Mucosa of gallbladder (tissue), 1 donor: ENCODE data around the gene TP53. TPM values are rescaled to one million over a fixed set of nuclear protein-coding genes. Genes with fewer than 3 reads are reported as not detected.

ENCODE experiments used
- DNase-seq: peaks from one replicate; pipeline ENCODE4 v3.0.0-alpha.2; 2020; ENCODE audit warnings: low spot score
- total RNA-seq: library from RNA; stranded (reverse); gene quantifications from one replicate; pipeline ENCODE4 v1.2.1, GENCODE V29; 2021
- donor health status: DM: no; HTN: no; CAD: no.

Gene TP53
- total RNA-seq, 1 donor from 2014 or later = 48.7 TPM

DNA sequence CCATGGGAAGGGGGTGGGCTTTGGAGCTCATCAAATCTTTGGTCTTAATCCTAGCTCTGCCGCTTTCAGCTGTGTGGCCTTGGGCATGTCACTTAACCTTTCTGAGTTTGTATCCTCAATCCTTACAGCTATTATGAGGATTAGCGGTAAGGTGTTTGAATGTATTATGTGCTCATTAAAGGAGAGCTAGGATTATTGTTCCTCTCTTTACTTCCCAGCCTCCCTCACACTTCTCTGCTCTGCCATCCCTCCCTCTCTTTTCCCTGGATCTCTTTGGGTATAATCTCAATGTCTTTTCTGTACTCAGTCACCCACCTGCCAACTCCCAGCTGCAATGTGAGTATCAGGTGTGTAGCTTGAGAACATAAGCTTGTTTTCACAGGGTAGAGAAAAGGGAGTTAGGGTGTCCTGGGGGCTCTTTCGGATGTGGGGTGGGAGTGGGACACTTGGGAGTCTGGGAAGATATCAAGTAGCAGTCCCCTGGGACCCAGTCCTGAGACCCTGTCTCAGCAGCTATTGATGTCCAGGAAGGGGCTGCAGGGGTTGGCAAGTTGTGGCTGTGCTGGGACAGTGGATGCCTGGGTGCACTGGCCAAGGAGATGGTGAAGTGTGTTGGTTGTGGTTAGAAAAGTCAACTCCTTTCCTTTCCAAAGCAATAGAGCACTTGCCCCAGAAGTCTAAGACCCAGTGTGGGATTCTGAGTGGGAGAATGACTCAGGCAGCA lies 19.5 kb upstream of the TP53 start:
- DNase-seq = no peak

DNA sequence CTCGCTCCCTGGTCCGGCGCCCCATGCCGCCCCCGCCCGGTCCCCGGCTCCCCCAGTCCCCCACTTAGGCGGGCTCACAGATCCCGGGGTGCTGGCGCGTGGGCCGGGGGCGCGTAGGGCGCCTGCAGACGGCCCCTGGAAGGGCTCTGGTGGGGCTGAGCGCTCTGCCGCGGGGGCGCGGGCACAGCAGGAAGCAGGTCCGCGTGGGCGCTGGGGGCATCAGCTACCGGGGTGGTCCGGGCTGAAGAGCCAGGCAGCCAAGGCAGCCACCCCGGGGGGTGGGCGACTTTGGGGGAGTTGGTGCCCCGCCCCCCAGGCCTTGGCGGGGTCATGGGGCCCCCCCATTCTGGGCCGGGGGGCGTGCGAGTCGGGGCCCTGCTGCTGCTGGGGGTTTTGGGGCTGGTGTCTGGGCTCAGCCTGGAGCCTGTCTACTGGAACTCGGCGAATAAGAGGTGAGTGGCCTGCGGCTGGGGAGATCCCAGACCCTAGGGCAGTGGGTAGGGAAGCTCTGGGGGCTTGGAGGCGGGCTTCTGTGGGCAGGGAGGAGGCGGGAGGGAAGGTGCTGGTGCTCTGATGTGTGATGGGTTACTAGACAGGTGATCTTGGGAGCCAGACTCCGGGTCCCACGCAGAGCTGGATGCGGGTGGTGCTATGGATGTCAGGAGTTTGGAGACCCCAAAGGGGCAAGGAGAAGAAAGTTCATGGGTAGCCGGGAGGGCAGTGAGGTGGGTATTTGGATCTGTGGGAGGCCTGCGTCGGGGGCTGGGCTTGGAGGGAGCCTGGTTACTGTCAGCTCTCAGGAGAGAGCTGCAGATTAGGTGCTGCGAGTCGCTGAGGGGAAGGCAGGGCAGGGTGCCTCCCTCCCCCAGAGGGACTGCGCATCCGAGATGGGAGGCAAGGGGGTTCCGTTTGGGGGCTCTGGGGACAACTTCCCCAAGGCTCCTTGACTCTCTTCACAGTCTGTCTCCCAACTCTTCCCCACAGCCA lies 18.3 kb upstream of the TP53 start:
- DNase-seq = no peak

DNA sequence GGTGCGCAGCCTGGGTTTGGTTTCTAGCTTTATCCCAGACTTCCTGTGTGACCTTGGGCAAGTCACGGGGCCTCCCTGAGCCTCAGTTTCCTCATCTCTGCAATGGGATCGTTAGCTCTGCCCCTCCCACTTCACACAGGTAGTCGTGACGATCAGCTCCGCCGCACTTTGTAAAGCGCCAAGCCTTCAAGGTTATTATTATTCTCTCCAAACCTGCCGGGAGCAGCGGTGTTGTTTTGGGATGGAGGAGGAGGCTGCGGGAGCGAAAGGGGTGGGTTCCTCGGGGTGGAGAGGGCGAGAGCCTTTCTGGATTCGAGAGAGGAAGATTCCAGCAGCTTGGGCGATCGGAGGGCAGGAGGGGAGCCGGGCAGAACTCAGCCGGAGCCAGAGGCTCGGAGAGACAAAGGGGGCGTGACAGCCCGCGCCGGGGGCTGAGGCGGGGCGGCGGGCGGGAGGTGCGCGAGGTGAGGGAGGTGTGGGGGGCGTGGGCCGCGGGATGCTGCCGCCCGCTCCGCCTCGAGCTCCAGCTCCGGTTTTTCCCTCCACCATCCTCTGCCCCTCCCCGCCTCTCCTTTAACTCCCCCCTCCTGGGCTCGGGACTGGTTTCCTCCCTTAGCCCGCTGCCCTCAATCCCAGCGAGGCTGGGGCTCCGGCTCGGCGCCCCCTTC lies 17.4 kb upstream of the TP53 start, which contains the start of gene EFNB3:
TSS of gene EFNB3 (plus strand) at position 602 of the 668 bp plus-strand sequence. CDS start 397 bp downstream, outside the sequence.
- DNase-seq = no peak

DNA sequence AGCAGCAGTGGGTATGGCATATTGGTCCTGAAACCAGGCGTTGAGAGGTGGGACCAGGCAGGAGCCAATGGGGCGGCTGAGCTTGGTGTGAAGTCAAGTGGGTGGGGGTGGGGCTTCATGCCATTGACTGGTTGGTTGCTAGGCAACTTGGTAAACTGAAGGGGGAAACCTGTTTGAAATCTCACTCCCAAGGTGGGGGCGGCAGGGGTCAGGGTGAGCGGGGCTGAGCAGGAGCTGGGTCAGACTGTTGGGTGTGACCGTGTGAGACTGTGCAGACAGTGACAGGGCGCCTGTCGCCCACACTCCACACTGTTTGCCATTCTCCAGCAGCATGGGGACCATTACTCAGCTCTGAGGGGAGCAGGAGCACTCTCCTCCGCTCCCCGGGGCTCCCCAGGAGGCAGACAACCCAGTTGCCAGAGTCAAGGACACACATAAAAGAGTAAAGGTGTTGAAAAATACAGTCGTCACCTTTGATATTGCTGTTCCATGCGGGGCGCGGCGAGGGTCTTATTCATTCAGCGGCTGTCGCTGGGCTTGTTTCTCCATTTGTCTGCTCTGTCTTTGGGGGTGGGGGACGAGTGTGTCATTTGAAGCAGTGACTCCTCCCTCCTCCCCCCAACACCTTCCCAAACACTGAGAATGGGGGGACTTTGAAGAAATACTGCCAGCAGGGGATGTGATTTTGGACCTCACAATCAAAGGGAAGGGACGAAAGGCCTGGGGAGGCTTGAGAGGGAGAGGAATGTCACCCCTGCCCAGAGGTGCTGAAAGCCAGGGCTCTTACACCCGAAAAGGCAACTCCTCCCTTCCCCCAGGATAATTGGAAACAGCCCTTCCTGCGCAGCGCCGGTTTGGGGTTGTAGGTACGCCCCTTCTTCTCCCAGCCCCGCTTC lies 16.5 kb upstream of the TP53 start:
- no peak for DNase-seq

DNA sequence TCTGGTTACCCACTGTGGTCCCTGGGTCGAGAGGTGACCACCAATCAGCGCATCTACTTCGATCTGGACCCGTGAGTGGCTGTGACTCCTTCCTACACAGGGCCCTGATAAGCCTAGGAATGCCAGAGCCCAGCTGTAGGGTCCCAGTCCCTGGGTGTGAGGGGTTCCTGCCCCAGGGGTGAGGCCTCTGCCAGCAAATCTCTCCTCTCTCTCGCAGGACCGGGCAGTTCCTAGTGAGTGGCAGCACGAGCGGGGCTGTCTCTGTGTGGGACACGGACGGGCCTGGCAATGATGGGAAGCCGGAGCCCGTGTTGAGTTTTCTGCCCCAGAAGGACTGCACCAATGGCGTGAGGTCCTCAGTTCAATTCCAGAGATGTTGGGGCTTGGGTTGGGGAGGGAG lies 15.5 kb upstream of the TP53 start:
- DNase-seq = no peak

DNA sequence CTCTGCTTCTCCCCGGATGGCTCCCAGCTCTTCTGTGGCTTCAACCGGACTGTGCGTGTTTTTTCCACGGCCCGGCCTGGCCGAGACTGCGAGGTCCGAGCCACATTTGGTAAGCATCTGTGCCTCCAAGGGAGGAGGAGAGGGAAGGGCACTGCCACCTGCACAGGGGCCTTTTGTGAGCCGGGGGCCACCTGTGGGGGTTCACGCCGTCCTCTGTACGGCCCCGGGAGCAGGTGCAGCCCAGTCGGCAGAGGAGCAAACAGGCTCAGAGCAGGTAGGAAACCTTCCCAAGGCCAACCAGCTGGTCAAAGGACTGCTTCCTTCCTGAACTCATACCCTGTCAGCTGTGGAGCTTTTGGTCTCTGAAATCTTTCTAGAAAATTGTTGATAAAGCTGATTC lies 14.4 kb upstream of the TP53 start:
- no peak for DNase-seq

DNA sequence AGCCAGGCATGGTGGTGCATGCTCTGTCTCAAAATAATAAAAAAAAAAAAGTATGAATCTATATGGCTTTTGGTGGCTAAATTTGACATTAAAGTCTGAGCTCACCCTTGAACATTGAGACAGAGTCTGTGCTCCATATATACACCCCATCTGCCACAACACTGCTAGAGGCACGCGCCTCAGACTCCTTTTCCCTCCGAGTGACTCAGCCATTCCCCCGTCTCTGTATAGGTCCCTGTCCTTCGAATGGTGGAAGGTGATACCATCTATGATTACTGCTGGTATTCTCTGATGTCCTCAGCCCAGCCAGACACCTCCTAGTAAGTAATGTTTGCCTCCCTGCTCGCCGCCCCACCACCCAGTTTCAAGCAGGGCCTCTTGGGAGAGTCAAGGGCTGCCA lies 13.2 kb upstream of the TP53 start:
- no peak for DNase-seq

DNA sequence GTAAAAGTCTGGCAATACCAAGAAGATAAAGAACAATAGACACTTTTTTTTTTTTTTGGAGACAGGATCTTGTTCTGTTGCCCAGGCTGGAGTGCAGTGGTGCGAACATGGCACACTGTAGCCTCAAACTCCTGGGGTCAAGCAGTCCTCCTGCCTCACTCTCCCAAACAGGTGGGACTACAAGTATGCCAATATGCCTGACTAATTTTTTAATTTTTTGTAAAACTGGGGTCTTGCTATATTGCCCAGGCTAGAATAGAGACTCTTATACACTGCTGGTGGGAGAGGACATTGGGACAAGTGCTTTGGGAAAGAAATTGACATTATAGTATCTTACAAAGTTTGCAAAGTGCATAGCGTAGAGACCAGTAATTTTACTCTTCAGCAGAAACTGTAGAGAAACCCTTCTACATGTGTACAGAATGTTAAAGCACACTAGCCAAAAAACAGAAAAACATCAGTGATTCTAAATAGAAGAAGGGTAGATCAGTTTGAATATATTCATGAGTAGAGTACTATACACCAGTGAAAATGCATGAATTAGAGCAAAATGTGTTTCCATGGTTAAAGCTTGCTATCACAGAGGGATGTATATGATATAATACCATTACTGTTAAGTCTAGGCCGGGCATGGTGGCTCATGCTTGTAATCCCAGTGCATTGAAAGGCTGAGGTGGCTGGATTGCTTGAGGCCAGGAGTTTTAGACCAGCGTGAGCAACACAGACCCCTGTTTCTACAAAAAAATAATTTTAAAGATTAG lies 10.7 kb upstream of the TP53 start:
- no peak for DNase-seq

DNA sequence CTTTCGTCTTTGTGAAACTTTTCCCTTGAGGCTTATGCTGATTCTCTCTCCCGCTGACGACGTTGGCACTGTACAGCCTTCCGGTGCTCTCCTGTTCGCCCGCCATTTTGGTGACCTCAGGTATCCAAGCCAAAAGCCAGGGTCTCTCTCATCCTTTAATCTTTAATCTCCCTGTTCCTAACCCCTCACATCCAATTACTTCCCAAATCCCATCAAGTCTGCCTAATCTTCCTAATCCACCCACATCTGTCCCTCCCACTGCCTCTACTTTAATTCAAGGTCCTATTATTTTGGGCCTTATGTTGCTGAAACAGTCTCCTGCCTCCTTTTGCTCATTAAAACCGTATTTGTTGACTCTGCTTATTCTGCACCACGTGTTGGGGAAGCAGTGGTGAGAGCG lies 8.3 kb upstream of the TP53 start:
- no peak for DNase-seq

DNA sequence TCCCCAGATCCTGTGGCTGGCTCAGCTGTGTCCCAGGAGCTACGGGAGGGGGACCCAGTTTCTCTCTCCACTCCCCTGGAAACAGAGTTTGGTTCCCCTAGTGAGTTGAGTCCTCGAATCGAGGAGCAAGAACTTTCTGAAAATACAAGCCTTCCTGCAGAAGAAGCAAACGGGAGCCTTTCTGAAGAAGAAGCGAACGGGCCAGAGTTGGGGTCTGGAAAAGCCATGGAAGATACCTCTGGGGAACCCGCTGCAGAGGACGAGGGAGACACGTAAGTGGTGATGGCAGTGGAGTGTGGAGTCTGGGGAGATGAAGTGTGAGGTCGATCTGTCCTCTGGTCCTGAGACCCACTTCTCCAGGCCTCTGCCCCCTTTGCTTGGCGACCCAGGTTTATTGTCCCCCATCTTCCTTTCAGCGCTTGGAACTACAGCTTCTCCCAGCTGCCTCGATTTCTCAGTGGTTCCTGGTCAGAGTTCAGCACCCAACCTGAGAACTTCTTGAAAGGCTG lies 1.6 kb upstream of the TP53 start:
- no peak for DNase-seq

DNA sequence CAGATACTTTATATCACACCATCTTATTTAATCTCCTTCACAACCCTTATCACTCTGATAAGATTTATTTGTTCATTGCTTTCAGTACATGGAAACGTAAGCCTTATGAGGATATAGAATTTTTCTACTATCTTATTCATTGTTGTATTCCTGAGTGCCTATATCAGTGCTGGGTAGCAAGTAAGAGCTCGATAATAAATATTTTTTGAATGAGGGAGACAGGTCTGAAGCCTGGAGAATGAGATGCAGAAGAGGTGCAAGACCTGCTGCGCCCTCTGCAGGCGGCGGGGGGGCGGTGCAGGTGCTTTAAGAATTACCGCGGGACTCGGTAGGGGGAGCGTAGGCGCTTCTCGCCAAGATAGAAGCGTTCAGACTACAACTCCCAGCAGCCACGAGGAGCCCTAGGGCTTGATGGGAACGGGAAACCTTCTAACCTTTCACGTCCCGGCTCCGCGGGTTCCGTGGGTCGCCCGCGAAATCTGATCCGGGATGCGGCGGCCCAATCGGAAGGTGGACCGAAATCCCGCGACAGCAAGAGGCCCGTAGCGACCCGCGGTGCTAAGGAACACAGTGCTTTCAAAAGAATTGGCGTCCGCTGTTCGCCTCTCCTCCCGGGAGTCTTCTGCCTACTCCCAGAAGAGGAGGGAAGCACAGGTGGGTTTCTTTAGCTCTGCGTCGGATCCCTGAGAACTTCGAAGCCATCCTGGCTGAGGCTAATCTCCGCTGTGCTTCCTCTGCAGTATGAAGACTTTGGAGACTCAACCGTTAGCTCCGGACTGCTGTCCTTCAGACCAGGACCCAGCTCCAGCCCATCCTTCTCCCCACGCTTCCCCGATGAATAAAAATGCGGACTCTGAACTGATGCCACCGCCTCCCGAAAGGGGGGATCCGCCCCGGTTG lies 868 bp upstream of the TP53 start, which contains the start of gene WRAP53:
TSS of gene WRAP53 (plus strand) at position 570 of the 900 bp plus-strand sequence. CDS start at position 742, 172 bp downstream.
- DNase-seq = peak; percentile 98

DNA sequence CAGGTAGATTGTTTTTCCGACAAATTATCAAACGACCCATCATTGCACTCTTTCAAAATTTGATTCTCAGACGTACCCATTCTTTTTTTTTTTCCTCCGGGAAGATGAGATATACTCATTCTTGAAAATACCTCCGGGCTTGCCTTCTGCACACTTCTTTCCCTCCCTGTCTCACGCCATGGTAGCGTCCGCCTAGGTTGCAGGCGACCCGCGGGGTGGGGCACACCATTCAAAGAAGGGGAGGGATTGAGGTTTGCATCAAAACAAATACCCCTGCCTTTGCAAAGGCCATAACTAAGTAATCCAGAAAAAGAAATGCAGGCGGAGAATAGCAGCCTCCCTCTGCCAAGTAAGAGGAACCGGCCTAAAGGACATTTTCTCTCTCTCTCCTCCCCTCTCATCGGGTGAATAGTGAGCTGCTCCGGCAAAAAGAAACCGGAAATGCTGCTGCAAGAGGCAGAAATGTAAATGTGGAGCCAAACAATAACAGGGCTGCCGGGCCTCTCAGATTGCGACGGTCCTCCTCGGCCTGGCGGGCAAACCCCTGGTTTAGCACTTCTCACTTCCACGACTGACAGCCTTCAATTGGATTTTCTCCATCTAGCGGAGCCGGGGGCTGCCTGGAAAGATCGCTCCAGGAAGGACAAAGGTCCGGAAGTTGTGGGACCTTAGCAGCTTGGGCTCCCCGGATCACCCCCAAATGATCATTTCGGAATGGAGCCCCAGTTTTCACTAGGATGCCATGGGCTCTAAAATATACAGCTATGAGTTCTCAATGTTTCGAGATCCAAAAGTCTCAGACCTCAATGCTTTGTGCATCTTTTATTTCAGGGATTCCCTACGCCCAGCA lies 843 bp downstream of the TP53 start:
- DNase-seq = peak; percentile 72

DNA sequence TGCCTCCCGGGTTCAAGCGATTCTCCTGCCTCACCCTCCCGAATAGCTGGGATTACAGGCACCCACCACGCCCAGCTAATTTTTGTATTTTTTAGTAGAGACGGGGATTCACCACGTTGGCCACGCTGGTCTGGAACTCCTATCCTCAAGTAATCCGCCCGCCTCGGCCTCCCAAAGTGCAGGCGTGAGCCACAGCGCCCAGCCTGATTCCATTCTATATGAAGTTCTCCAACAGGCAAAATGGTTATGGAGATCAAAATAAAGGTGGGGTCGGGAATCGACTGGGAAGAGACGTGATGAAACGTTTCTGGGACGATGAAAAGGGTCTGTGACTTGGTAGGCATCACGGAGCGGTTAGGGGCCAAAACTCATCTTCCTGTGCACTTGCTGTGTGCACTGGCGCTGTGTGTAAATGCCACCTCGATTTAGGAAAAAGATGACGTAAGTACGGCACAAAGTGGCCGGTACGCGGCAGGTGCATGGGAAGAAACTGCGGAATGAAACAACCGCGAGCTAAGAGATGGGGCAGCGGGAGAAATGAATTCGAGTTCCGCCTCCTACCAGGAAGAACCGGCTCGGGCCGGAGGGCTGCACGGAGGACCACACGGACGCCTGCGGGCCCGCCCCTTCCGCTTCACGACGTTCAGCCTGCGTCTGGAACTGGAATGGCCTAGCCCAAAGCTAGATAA lies 1.6 kb downstream of the TP53 start:
- DNase-seq = peak; percentile 95

DNA sequence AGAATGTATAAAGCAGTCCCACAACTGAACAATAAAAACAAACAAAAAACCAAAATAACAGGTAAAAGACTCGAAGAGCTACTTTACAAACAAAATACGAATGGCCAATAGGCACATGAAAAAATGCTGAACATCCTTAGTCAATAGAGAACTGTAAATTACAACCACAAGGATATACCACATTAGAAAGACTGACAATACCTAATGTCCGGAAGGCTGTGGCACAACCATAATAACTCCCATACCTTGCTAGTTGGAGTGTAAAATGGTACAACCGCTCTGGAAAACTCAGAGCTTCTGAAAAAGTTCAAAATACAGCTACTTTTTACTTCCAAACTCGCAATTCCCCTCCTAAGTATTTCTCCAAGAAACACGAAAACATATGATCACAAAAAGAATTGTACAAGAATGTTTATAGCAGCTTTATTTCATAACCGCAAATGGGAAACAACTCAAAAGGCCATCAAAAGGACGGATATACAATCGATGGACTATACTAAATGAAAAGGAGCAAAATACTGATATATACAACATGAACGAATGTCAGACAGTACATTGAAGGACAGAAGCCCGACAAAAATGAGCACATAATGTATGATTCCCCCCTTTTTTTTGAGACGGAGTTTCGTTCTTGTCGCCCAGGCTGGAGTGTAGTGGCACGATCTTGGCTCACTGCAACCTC lies 2.3 kb downstream of the TP53 start:
- DNase-seq = no peak

DNA sequence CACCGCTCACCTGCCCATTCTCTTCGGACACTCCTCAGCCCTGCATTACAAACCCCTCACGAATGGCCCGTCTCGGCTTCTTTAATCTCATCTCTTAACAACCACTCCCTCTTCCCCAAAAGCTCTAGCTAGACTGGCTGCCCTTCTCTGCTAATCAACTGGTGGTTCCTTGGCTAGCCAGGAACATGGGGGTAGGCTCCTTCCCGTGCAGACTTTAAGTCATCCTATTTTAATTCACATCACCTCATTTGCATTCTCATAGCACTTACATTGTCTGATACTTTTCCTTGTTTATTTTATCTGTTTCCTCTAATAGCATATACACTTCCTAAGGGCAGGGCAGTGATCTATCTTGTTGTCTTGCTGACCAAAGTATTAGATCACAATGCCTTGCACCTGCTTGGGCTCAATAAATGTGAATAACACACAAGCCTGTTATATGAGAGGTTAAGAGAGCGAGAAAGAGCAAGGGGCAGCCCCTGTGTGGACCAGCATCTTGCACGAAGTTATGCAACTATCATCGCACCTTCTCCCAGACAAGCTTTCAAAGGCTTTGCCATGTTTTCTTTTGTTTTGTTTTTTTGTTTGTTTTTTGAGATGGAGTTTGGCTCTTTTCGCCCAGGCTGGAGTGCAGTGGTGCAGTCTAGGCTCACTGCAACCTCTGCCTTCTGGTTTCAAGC lies 9.8 kb downstream of the TP53 start:
- no peak for DNase-seq

DNA sequence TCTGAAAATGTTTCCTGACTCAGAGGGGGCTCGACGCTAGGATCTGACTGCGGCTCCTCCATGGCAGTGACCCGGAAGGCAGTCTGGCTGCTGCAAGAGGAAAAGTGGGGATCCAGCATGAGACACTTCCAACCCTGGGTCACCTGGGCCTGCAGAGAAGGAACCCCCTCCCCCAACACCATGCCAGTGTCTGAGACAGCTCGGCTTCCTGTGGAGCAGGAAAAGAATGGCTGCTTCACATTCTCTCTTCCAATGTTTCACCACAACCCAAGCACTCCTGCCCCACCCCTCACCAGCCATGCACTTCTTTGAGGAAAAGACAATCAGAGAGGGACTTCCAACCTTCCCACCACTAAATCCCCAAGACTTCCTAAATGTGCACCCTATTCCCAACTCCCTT lies 10.8 kb downstream of the TP53 start:
- DNase-seq = no peak
